HG03139 (cell line): ENCODE data around the gene REST.
"Not testable (repeated sequence)": the region's sequence is repeated elsewhere in the genome, so short reads cannot be mapped to it uniquely, and the experiment has no call there.

Experiments used
- ATAC-seq: cut with Tn5 transposase; IDR thresholded peaks from one replicate; pipeline ENCODE4 v1.9.1; 2021; ENCODE audit not compliant: unreplicated experiment

The REST gene

DNA sequence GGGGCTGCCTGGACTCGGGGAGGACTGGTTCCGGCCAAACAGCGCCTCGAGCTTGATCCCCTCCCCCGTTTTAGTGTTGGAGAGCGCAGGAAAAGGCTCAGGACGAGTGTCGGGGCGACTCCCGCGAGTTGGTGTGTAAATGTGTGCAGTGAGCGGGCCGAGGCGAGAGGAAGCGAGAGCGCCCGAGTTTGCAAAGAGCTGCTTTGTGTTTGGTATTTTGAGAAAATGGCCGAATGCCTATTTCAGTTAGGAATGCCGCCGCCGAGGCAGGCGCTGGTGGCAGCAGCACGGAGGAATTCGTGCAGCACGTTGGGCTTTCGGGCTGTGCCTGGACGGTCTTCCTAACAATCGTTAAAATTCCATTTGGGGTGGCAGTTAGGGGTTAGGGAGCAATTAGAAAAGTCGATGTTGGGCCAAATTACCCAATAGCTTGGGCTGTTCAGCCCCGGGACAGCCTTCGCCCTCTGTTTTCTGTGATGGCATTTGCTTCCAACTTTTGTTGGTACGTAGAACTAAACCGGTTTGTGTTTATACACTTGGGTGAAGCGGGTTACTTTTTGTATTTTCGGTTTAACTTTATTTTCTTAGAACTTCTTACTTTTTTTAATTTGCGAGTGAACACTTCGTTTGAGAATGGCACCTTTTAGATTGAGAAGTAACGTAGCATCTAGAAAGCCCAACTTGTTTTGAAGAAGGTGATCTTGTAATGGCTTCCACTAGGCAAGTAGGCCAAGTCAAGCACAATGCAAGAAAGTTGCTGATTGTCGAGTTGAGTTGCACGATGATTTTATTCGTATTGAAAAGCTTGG, 1.6 kb downstream of the REST start:
- ATAC-seq: peak; percentile 21

DNA sequence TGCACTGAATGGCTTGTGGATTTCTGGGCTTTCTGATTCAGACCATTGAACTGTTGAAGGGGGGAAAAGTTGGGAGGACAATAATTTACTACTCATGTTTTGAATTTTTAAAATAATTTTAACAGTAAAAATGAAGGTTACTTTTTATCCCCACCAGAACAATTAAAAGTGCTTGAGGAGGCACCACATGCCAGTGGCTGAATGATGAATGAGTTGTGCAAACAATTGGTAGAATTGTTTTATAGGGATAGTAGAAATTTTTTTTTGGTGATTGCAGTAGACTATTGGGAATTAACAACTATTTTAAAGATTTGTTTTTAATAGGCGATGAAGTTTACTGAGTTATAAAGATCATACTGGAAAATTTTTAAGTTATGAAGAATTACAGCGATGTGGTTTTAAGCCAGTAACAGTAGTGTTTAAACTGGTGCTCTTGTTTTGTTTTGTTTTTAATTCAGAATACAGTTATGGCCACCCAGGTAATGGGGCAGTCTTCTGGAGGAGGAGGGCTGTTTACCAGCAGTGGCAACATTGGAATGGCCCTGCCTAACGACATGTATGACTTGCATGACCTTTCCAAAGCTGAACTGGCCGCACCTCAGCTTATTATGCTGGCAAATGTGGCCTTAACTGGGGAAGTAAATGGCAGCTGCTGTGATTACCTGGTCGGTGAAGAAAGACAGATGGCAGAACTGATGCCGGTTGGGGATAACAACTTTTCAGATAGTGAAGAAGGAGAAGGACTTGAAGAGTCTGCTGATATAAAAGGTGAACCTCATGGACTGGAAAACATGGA, 2.7 kb downstream of the REST start:
- ATAC-seq: no peak

DNA sequence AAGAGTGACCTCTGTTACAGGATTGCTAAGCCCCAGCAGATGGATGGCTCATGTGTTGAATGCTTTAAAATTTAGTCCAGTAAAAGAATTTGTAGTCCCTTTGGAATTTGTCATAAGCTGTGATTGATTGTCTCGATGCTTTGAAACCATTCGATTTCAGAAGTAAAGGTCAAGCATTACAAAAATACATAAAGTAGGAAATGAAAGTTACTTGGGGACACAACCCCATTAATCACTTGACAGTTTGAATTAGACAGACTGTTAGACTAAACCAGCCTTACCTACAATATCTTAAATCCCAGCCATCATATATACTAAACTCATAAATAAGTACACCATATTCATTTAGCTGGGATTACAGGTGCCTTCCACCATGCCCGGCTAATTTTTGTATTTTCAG, 6.6 kb downstream of the REST start:
- ATAC-seq: no peak

DNA sequence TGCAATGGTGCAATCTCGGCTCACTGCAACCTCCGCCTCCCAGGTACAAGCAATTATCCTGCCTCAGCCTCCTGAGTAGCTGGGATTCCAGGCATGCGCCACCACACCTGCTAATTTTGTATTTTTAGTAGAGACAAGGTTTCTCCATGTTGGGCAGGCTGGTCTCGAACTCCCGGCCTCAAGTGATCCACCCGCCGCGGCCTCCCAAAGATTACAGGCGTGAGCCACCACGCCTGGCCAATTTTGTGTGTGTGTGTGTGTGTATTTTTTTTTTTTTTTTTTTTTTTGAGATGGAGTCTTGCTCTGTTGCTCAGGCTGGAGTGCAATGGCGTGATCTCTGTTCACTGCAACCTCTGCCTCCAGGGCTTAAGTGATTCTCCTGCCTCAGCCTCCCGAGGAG, 7.3 kb downstream of the REST start:
- ATAC-seq: not testable (repeated sequence)

DNA sequence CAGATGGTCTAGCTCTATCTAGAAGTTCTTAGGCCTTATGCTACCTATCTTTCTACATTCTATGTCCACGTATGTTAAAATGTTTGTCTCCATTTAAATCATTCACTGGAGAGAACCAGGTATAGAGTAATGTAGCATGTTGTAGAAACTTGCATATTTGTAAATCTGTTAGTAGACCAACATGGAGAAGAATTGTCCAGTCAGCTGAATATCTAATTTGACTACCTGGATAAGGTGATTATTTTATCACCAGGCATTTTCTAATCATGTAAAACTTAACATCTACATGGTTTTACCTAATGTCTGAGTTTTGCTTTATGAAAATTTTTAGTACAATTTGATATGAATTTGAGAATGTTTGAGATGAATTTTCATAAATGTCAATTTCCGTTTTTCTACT, 19.5 kb downstream of the REST start:
- ATAC-seq: no peak

DNA sequence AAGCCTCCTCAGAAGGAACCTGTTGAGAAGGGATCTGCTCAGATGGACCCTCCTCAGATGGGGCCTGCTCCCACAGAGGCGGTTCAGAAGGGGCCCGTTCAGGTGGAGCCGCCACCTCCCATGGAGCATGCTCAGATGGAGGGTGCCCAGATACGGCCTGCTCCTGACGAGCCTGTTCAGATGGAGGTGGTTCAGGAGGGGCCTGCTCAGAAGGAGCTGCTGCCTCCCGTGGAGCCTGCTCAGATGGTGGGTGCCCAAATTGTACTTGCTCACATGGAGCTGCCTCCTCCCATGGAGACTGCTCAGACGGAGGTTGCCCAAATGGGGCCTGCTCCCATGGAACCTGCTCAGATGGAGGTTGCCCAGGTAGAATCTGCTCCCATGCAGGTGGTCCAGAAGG, 22.9 kb downstream of the REST start:
- ATAC-seq: no peak

DNA sequence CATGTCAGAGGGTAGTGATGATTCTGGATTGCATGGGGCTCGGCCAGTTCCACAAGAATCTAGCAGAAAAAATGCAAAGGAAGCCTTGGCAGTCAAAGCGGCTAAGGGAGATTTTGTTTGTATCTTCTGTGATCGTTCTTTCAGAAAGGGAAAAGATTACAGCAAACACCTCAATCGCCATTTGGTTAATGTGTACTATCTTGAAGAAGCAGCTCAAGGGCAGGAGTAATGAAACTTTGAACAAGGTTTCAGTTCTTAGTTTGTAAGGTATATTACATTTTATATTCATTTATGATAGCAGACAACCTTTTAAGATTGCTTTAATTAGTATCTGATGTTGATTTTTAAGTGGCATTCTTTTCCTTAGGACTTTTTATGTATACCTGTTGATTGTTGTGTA, 24.2 kb downstream of the REST start:
- no peak for ATAC-seq

DNA sequence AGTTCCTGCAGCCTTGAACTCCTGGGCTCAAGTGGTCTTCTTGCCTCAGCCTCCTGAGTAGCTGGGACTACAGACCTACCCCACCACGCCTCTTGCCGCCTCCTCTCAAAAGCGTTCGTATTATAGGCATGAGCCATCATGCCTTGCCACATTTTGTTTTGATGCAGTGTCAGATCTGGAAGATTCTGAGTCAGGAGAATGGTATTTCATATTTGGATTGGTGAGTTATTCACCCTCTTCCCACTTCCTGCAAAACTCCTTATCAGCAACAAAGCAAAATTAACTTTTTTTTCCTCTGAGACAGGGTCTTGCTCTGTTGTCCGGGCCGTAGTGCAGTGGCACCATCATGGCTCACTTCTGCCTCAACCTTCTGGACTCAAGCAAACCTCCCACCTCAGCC, 29.6 kb downstream of the REST start:
- ATAC-seq: no peak

DNA sequence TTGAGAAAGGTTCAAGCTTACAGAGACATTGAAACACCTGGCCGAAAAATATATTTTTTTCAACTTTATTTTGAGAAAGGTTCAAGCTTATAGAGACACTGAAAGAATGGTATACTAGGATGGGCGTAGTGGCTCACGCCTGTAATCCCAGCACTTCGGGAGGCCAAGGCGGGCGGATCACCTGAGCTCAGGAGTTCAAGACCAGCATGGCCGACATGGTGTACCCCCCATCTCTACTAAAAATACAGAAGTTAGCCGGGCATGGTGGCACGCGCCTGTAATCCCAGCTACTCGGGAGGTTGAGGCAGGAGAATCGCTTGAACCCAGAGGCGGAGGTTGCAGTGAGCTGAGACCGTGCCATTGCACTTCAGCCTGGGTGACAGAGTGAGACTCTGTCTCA, 32.1 kb downstream of the REST start:
- ATAC-seq: not testable (repeated sequence)

DNA sequence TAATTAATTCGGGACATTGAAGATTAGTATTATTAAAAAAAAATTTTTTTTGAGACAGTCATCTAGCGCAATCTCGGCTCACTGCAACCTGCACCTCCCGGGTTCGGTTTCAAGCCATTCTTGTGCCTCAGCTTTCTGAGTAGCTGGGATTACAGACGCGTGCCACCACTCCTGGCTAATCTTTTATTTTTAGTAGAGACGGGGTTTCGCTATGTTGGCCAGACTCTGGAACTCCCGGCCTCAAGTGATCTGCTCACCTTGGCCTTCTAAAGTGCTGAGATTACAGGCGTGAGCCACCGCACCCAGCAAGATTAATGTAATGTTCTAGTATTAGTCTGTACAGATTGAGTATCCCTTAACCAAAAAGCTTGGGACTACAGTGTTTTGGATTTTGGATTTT, 32.7 kb downstream of the REST start:
- ATAC-seq: no peak

DNA sequence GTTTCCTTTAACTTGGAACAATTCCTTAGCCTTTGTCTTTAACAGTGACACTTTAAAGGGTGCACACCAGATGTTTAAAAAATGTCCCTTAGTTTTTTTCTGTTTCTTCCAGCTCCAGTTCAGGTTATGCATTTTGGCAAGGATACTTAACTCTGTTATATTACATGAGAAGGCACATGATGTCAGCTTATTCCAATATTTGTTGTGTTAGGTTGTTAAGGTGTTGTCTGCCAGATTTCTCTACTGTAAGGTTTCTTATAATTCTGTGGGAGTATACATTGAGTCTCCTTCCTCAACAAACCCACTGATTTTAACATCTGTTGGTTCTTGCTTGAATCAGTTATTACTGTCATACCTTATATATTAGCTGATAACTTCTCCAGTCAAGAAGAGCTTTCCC, 33.3 kb downstream of the REST start:
- ATAC-seq: no peak

DNA sequence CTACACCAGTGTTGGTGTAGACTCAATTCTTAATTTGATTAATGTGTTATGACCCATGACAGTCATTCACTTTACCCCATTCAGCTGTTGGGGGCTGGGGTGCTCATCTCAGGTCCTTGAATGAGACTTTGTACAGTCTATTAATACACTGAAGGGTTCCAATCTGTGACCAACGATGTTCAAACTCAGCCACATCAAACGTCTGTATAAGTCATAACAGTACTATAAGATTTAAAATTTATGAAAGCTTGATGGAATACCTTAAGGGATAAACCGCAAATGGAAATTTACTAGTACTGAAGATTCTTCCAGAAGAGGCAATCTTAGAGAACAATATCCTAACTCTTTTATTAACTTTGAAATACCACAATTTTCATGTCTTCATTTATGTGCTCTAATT, 33.7 kb downstream of the REST start:
- ATAC-seq: no peak

DNA sequence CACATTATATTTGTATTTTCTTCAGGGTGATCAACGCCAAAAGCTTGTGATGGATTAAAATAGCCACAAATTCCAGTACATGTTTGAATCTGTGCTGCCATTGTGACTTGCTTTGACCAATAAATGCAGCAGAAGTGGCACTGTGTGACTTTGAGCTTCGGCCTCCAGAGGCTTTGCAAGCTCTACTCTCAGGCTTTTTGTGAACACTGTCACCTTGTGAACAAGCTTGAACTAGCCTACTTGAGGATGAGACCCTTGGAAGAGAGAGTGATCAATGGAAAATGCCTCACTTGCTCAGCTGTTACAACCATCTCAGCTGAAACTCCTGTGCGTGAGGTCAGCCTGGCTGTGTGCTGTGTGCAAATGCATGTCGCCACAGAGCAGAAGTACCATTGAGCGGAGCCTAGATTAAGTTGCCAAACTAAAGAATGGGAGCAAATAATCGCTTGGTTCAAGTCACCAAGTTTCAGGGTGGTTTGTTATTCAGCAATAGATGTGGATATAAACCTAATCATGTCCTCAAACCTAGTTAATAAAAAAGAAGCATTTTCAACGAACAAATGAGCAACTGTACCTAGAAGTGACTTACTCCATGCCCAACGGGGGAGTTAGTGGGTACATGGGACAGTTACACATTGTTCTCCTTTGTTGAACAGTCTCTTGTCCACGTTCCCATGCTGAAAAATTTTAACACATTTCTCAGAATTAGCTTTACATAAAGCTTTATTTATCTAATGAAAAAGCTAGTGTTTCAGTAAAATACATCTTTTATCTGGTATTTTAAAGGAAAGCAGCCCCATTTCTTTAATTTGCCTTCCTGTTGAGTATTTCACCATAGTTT, 46.2 kb downstream of the REST start:
- ATAC-seq: no peak

DNA sequence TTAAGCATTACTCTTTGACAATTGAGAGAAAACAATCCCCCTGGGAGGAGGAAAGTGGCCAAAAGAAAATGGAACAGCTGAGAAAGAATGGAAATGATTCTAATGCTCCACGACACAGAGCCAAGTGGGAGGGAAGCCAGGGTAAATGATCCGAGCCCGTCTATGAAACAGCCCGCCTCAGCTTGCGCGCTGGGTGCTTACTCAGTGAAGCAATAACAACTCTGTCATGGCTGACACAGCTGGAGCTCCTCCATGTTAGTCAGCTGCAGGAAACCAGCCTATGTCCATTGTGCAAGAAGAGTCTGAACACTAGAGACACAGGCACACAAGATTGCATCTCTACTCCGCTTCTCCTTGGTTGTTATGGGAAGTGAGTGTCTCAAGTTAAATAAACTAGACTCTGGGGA, 50.4 kb downstream of the REST start:
- no peak for ATAC-seq

DNA sequence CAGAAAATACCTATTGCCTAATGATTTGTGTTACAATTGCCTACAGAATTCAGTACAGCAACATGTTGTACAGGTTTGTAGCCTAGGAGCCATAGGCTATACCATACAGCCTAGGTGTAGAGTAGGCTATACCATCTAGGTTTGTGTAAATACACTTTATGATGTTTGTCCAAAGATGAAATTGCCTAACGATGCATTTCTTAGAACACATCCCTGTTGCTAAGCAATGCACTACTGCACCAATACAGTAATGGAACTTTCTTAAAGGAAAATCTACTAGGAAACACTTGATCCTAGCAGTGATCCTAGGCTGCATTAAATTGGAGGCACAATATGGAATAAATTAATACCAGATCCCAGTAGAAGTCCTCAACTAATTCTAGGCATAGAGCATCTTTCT, 51.4 kb downstream of the REST start:
- ATAC-seq: no peak

DNA sequence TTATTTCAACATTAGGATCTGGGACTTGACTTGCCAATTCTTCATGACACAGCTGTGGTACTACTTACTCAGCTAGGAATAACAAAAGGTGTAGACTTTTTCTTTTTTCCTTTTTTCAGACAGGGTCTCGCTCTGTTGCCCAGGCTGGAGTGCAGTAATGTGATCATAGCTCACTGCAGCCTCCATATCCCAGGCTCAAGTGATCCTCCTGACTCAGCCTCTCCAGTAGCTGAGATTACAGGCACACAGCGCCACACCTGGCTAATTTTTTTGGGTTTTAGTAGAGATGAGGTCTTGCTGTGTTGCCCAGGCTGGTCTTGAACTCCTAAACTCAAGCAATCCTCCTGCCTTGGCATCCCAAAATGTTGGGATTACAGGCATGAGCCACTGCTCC, 53.4 kb downstream of the REST start:
- no peak for ATAC-seq

DNA sequence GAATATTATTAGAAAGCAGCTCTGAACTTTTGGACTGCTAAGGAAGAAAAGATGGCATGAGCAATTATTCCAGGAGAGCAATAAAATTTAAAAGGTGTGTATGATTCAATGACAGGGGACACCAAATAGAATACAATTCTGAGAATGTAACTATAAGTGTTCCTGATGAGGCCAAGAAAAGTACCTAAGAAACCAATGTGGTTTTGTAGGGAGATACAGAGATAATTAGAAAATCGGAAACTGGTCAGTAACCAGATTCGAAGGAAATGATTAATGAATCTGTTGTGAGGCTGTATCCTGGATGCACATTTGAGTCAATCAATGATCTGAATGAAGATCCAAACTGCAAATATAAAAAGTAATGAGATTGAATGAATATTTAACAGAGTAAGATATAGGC, 63.7 kb downstream of the REST start:
- ATAC-seq: no peak

DNA sequence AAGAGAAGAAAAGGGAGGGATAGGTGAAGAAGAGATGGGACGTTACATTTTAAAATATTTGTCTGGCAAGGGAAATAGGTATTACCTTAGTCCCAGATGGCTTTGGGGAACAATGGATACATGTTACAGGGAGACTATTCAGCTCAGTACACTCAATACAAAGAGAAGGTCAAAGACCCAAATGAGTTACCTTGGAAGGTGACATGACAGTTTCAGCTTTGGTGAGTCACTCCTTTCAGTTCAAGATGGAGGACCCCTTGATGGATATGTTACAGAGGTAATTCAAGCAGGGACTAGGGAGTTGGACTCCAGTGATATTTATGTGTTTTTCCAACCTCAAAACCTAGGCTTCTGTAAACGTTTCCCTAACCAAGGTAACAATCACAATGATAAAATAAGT, 64.7 kb downstream of the REST start:
- no peak for ATAC-seq

DNA sequence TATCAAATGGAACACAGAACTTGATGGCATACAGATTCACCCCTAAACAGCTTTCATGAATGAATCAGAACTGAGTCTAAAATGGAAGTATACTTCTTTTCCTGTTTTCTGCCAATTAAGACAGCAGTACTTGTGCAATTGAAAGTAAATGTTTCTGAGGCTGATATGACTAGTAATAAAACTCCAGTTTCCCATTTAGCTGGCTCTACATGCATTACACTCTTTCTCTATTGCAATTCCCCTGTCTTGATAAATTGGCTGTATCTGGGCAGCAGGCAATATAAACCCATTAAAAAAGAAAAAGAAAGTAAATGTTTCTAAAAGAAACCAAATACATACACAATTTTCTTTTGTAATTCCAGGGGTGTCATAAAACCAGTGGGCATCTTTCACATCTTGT, 65.1 kb downstream of the REST start:
- no peak for ATAC-seq

DNA sequence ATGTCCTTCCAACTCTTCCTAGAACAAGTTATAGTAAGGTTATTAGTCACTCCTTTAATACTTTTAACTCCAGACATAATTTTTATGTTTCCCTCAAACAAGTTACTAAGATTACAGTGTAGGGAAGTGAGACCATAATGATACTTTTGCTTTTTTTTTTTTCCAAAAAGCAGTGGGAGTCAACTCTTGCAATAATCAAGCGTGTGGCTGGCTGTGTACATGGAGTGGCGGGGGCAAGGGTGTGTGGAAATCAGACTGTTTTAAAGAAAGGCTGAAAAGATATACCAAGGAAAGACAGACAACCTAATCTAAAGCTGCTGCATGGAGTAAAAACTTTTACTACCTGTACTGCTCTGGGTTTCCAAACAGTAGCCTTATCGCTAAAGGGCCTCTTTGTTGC, 65.6 kb downstream of the REST start:
- ATAC-seq: no peak

DNA sequence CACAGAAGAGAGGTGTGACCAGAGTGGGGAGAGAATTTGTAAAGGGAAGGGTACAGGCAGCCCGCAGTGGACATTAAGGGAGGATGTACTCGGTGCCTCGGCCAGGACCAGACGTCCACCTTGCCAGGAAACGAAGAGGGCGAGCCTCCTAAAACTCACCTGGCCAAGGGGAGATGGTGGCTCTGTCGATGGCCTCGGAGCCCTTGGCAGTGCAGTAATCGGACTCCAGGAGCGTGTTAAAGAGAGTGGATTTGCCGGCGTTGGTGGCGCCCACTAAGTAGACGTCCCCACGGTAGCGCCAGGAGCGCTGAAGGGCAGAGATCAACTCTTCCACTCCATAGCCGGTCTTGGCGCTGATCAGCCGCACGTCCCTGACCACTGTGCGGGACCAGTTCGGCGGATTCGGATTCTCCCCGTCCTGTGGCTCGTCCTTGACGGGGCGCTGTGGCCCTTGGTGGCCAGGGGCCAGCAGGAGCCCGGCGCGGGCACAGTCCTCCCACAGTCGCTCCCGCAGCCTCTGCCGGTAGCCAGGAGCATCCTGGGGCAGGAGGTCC, 68.7 kb downstream of the REST start:
- no peak for ATAC-seq
